Left lung (tissue), 14 donors: ENCODE results near the gene IKZF1. TPM values are rescaled to one million over a fixed set of nuclear protein-coding genes. Genes with fewer than 3 reads are reported as not detected.

ENCODE experiments used
- ATAC-seq: fragments of 200-7000 bp; cut with Tn5 transposase; one replicate; pipeline ENCODE4 v1.9.1; 2020; ENCODE audit warnings: moderate library complexity
- DNase-seq, 4 donors: peaks; one replicate each; pipeline ENCODE4 v3.0.0-alpha.2; 2013 to 2020
- H3K27ac ChIP-seq, 2 donors: fragments of 200-600 bp; sonication (generic) in 1 of 2; one replicate each; pipeline versions ENCODE4 v1.5.0 to v1.8.0; 2020 to 2021
- H3K27me3 ChIP-seq, 2 donors: fragments of 200-600 bp; sonication (generic) in 1 of 2; one replicate each; pipeline versions ENCODE4 v1.5.0 to v1.8.0; 2020 to 2021
- H3K36me3 ChIP-seq, 2 donors: fragments of 200-600 bp; sonication (generic) in 1 of 2; one replicate each; pipeline versions ENCODE4 v1.5.0 to v1.8.0; 2020 to 2021
- H3K4me1 ChIP-seq, 2 donors: fragments of 200-600 bp; one replicate each; pipeline ENCODE4 v1.8.0; 2021
- H3K4me3 ChIP-seq, 2 donors: fragments of 200-600 bp; sonication (generic) in 1 of 2; one replicate each; pipeline versions ENCODE4 v1.5.0 to v1.8.0; 2020 to 2021; ENCODE audit warnings: mild to moderate bottlenecking in 1 of 2
- H3K9me3 ChIP-seq, 2 donors: fragments of 200-600 bp; sonication (generic) in 1 of 2; one replicate each; pipeline versions ENCODE4 v1.5.0 to v1.8.0; 2020 to 2021
- CTCF ChIP-seq, 2 donors: fragments of 200-600 bp; sonication (generic) in 1 of 2; IDR thresholded peaks; one replicate each; pipeline versions ENCODE4 v1.5.0 to v1.8.0; 2021; ENCODE audit warnings: antibody characterized with exemption in 2 of 2
- intact Hi-C, 2 donors: fragments of 100-400 bp; cut with DNase I; formaldehyde crosslinking; loops; one replicate each; pipeline versions ENCODE4 v1.11.2 to v1.14.2; 2022
- long read RNA-seq, 12 donors: library from polyadenylated mRNA in 2 of 12; unstranded in 2 of 12; transcript quantifications; one replicate each; pipeline ENCODE4 v2.0.0 and lab custom pipeline, GENCODE V29; 2019 to 2026
- polyA plus RNA-seq, 6 donors: library from polyadenylated mRNA; unstranded; fragments of 120-200 nt; gene quantifications; one replicate each; pipeline ENCODE4 v1.2.1, GENCODE V29; 2013; ENCODE audit not compliant: insufficient read length in 6 of 6
- total RNA-seq, 2 donors: library from RNA; stranded (reverse); fragmentation: NEBNext Ultra II Directional; extraction: Animal tissue kit (Norgen Biotek cat#: 25700); gene quantifications; one replicate each; pipeline ENCODE4 v1.2.1, GENCODE V29; 2021
- donor health status: DM: no; HTN: yes; CAD: no.
- donor health status: DM: no; HTN: no; CAD: no.

Gene IKZF1
- total RNA-seq = 10 to 100 TPM; 19.0 to 50.2 TPM
- polyA plus RNA-seq = 1 to 10 TPM; 1.9 to 2.6 (median 2.2) TPM
- long read RNA-seq, donor 1 = 0 reads
- long read RNA-seq, donor 2 = 0 reads
- long read RNA-seq, donor 3 = 0 reads
- long read RNA-seq, donor 4, partial matches to known transcripts = 2 of 2 reads
- long read RNA-seq, donor 4, other reads (novel, unspliced or antisense) = 0 of 2 reads
- long read RNA-seq, donor 5, full-length matches to known transcripts = 2 of 2 reads
- long read RNA-seq, donor 5, partial matches to known transcripts = 0 of 2 reads
- long read RNA-seq, donor 5, other reads (novel, unspliced or antisense) = 0 of 2 reads
- long read RNA-seq, donor 6 = 0 reads
- long read RNA-seq, donor 7 = 0 reads
- long read RNA-seq, donor 8 = 0 reads
- long read RNA-seq, donor 9 = 0 reads
- long read RNA-seq, donor 10, partial matches to known transcripts = 3 of 4 reads
- long read RNA-seq, donor 10, other reads (novel, unspliced or antisense) = 1 of 4 reads
- long read RNA-seq, donor 11, full-length matches to known transcripts = 2 of 2 reads
- long read RNA-seq, donor 11, partial matches to known transcripts = 0 of 2 reads
- long read RNA-seq, donor 11, other reads (novel, unspliced or antisense) = 0 of 2 reads
- long read RNA-seq, donor 12 = 0 reads

- intact Hi-C loops = no loop called here
- peak within 1 kb of the TSS; percentile 27 to 50 for H3K4me3 ChIP-seq
- H3K4me1 ChIP-seq = peaks cover 0 to 24% of the 10 kb centered on the region in 2 donors
- ATAC-seq (peak; percentile 75), DNase-seq (peak in 3 of 4 donors; percentile 37 to 96 (median 87))
- peaks cover 46 to 54% of the 10 kb centered on the region in 2 donors for H3K27me3 ChIP-seq
- H3K36me3 ChIP-seq = no peaks in the 10 kb centered on the region
- TF ChIP-seq CTCF (IDR thresholded peaks at IDR 0.05) = no peak
- H3K9me3 ChIP-seq = no peaks in the 10 kb centered on the region
- H3K27ac ChIP-seq = peak within 1 kb of the TSS; percentile 77 to 94
These were observed at the start of gene IKZF1 for GRCh38 chr7:50304129-50304910. Gene IKZF1 (plus strand): TSS chr7:50304716. CDS start chr7:50319062, 14,346 bp downstream.

DNA sequence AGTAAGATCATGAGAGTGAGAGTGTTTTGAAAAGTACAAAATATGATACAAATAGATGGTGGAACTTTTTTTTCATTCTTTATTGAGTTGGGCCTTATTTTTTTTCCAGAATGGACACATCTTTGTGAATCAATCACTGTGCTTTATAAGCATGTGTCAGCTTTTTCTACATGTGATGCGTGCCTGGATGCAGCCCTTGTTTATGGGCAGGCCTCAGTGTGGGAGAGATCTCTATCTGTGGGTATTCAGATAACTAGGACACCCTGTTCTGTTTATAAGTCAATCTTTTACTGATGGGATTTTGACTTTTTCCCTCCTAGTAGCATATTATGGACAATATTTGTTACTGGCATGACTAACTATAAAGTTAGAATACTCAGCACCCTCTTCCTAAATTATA lies 42.9 kb upstream of the IKZF1 start:
- Histone ChIP-seq H3K27me3 (no peaks in the 10 kb centered on the region), H3K4me3 (no peak overlapping the region), H3K4me1 (peaks cover 0 to 23% of the 10 kb centered on the region in 2 donors), H3K9me3 (no peaks in the 10 kb centered on the region), H3K36me3 (no peaks in the 10 kb centered on the region), H3K27ac (no peak overlapping the region)
- intact Hi-C loops = no loop called here
- no peak for DNase-seq
- no peak for TF ChIP-seq CTCF (IDR thresholded peaks at IDR 0.05)
- no peak for ATAC-seq

- no peak for TF ChIP-seq CTCF (IDR thresholded peaks at IDR 0.05)
- Histone ChIP-seq H3K9me3 (no peaks in the 10 kb centered on the region), H3K4me3 (no peak overlapping the region), H3K4me1 (peaks cover 0 to 32% of the 10 kb centered on the region in 2 donors), H3K27ac (no peak overlapping the region), H3K36me3 (no peaks in the 10 kb centered on the region), H3K27me3 (no peaks in the 10 kb centered on the region)
- intact Hi-C loops = no loop called here
- ATAC-seq = no peak
- no peak for DNase-seq
These were observed 42.1 kb upstream of the IKZF1 start for GRCh38 chr7:50262446-50262845.

DNA sequence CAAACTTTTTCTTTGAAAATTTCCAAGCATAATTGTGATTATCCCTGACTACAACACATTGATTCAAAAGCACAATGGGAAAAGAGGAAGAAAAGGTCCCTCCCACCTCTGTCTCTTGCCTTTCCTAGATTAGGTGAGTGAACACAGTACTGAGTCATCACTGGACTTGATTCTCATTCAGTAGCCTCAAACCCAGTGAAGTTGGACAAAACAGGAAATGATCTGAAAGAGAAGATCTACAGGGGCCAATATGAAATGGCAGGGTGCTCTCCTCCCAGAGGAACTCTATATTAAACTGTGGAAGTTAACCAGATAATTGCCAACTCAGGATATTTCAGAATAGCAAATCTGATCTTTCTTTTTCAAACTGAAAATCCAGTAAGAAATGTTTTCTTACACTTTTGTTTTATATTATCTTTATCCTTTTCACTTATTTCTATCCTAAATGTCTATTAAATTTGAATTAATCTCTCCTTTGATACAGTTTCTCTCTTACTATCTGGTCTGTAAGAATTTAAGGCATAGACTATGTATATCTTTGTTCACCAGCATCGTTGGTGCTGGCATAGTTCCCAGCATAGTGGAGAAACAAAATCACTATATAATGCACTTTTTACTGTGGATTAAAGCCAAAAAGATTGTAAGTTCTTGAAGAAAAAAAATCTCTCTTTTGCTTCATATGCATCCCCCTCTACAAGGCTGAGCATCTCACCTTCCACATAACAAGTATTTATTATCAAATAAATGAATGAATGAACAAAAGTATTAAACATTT lies 41.4 kb upstream of the IKZF1 start:
- Histone ChIP-seq H3K27me3 (no peaks in the 10 kb centered on the region), H3K27ac (no peak overlapping the region), H3K9me3 (no peaks in the 10 kb centered on the region), H3K4me3 (no peak overlapping the region), H3K4me1 (peaks cover 0 to 38% of the 10 kb centered on the region in 2 donors), H3K36me3 (no peaks in the 10 kb centered on the region)
- intact Hi-C loops = no loop called here
- no peak for TF ChIP-seq CTCF (IDR thresholded peaks at IDR 0.05)
- no peak for ATAC-seq
- no peak for DNase-seq
